ENCODE results near the gene RFLNA.

DNA sequence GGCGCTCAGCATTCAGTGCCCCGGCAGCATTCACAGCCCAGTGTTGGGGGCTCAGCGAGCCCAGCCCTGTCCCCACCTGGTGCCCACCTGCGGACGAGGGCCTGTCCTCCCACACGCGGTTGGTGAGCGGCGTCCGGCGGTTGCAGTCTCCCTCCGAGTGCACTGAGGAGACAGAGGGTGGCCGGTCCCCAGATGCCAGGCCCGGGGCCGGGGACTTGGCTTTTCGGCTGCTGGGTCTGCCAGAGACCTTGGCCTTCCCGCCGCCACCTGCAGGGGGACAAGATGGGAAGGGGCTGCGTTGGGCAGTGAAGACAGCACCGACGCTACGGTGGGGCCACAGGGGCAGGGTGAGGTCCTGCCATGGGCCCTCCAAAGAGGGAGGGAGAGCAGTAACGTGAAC lies 31.2 kb downstream of the RFLNA start:
- TF ChIP-seq, protein P1, sequence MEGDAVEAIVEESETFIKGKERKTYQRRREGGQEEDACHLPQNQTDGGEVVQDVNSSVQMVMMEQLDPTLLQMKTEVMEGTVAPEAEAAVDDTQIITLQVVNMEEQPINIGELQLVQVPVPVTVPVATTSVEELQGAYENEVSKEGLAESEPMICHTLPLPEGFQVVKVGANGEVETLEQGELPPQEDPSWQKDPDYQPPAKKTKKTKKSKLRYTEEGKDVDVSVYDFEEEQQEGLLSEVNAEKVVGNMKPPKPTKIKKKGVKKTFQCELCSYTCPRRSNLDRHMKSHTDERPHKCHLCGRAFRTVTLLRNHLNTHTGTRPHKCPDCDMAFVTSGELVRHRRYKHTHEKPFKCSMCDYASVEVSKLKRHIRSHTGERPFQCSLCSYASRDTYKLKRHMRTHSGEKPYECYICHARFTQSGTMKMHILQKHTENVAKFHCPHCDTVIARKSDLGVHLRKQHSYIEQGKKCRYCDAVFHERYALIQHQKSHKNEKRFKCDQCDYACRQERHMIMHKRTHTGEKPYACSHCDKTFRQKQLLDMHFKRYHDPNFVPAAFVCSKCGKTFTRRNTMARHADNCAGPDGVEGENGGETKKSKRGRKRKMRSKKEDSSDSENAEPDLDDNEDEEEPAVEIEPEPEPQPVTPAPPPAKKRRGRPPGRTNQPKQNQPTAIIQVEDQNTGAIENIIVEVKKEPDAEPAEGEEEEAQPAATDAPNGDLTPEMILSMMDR (IDR thresholded peaks at IDR 0.05): no peak
- no peak for TF ChIP-seq POLR2AphosphoS5 (IDR thresholded peaks at IDR 0.05)
